Right ventricle myocardium superior (tissue), 1 donor: ENCODE data around the gene LPAR1. TPM values are rescaled to one million over a fixed set of nuclear protein-coding genes. Genes with fewer than 3 reads are reported as not detected.
A peak's percentile ranks its signal among the peaks of the same experiment; 100 is the strongest.

Experiments used
- ATAC-seq: fragments of 200-7000 bp; cut with Tn5 transposase; one replicate; pipeline ENCODE4 v1.9.1; 2020; ENCODE audit warnings: mild to moderate bottlenecking; ENCODE audit not compliant: poor library complexity
- DNase-seq: peaks from one replicate; pipeline ENCODE4 v3.0.0-alpha.2; 2020
- intact Hi-C: fragments of 100-400 bp; cut with DNase I; formaldehyde crosslinking; loops from one replicate; pipeline ENCODE4 v1.11.2; 2022
- total RNA-seq: library from RNA; stranded (reverse); fragmentation: NEBNext Ultra II Directional; extraction: Animal tissue kit (Norgen Biotek cat#: 25700); gene quantifications from one replicate; pipeline ENCODE4 v1.2.1, GENCODE V29; 2021
- donor health status: DM: no; HTN: yes; CAD: no; lungs with severe emphysema.

LPAR1 gene
- total RNA-seq, 1 donor from 2014 or later, result 12.7 TPM

DNA sequence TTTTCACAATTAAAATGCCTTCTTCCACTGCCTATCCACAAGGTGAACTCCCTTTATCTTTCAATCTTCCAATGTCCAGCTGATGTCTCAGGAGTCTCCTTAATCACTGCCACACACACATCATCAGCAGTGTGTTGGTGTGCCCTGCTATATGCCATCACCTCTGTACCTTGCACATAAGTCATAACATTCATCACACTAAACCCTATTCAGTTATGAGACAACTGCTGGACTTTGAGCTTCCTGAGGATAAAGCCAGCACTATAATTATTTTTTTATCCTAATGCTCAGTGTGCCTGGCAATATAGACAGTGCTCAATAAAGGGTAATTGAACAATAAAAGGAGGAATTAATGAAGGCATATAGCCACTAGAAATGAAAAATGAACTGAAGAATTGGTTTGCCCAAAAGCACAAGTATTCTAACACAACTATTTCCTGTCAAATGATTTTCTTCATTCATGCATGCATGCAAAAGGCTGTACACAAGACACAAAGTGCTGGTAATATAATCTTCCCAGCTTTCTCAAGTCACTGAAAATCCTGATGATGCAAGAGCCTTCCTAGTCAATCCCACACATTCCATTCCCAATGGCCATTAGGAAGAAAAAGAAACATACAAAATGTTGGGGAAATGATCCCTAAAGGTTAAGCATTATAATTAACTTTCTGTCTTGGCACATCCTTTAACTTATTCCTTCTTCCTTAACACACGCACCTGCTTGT, 32.4 kb downstream of the LPAR1 start:
- DNase-seq, result no peak
- ATAC-seq, result no peak
- intact Hi-C loops, result no loop called here

DNA sequence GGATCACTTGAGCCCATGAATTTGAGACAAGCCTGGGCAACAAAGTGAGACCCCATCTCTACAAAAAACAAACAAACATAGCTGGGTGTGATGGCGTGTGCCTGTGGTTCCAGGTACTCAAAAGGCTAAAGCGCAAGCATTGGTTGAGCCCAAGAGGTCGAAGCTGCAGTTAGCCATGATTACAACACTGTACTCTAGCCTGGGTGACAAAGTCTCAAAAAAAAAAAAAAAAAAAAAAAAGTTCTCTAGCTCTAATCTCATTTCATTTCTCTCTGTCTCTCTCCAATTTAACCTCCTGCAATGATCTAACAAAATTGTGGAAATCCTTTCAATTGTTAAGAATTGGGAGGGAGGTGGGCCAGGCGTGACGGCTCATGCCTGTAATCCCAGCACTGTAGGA, 33.3 kb downstream of the LPAR1 start:
- DNase-seq (no peak), ATAC-seq (no peak)
- intact Hi-C loops, result no loop called here

DNA sequence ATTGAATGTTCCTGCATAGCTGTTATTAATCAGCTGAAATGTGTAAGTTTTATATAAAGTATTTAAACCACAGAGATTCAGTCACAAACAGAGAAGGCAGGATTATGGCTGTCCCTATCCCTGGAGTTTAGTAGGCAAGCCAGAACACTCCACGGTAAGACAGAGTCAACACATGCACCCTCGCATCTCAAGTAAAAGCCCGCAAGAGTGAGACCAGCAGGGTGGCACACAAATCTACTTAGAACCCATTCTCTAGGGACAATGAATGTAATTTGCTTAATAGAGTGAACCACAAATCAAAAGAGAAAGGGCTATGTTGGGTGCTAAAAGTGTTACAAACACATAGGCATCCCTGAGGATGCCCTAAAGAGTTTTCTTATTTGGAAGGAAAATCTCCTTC, 35.1 kb downstream of the LPAR1 start:
- no peak for DNase-seq
- ATAC-seq, result no peak
- intact Hi-C loops, result no loop called here

- ATAC-seq (no peak), DNase-seq (no peak)
- intact Hi-C loops, result no loop called here
These were observed 36.7 kb downstream of the LPAR1 start for GRCh38 chr9:111001526-111001925.

DNA sequence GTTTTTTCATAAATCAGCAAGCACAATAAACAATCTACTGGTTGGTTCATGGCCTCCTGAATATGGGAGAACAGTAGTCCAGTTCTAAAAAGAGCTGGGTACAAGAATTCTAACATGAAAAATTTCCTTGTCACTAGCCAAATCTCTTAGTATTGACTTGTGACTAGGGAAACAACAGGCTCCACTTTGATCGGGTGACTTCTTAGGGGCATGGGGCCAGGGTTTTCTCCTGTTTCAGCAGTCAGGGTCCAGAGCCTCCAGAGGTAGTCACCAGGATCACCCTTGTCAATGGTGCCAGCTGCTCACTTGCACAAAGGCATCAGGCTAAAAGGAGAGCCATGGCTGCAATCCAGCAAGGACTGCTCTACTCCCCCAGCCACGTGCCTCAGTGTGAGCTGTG, 38.1 kb downstream of the LPAR1 start:
- DNase-seq (no peak), ATAC-seq (no peak)
- intact Hi-C loops, result no loop called here

DNA sequence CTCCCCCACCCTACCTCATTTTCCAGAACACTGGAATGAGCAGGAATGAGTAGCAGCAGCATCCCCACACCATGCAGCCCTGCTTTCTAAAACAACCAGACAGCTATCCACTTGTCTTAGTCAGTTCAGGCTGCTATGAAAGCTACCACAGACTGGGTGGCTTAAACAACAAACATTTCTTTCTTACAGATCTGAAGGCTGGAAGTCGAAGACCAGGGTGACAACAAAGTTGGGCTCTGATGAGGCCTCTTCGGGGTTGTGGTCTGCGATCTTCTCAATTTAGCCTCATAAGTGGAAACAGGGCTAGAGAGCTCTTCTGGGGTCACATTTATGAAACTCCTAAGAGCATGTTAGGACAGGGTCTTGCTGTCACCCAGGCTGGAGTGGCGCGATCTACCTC, 38.9 kb downstream of the LPAR1 start:
- DNase-seq (no peak), ATAC-seq (no peak)
- intact Hi-C loops, result no loop called here

DNA sequence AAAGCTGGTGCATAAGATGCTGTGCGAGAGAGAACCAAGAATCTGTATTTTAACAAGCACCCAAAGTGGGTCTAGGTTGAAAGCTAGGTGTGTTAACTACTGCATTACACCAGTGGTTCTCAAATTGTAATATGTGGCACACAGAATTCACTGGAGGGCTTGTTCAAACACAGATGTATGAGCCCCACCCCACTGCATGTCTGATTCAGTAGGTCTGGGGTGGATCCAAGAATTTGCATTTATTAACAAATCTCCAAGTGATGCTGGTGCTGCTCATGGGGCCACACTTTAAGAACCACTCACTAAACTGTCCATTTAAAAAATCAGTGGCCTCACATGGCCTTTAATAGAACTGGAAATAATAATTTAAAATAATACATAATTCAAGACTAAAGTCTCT, 40.4 kb downstream of the LPAR1 start:
- no peak for ATAC-seq

GRCh38 chr9:110996436-110997220, 41.6 kb downstream of the LPAR1 start:
- intact Hi-C loops, result no loop called here
- DNase-seq (no peak), ATAC-seq (peak; percentile 72)

More for the DNA sequence above, 40.4 kb downstream of the LPAR1 start:
- intact Hi-C loops, result no loop called here
- no peak for DNase-seq

DNA sequence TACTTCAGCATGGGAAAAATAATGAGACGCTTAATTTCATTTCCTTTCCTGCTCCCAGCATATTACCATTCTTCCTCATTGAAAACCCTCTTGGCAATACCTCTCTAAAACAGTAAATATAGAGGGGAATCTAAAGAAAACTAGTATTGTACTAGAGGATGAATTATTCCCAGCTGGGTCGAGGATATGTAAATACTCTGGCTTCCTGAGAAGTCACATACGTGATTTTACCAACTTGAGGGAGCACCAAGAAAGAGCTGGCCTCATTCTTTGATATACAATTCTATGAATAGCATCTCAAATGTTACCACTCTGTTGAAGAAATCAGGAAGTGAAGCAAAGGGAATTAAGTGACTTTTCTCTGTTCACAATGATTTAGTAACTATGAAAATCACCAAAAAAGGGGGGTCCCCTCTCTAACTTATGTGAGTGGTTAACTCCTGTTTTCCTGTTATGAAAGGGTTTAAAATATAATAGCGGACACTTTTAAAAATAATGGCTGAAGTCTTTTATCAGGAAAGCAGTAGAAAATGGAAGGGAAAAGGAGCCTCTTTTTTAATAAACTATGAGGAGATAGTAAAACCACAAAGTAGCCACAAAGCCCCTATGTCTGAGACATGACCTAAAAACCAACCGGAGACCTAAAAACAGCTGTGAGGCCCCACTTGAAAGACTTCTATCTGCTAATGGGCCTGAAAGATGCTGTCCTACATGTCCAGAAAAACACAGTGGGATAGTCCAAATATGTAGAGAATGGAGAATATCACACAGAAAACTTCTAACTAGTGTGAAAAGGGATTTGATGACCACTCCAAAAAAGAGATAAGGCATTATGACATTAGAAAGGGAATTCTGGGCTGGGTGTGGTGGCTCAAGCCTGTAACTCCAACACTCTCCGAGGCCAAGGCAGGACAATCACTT, 42.6 kb downstream of the LPAR1 start:
- DNase-seq (peak; percentile 39), ATAC-seq (peak; percentile 22)
- intact Hi-C loops, result no loop called here

GRCh38 chr9:110994771-110995241, 43.5 kb downstream of the LPAR1 start:
- intact Hi-C loops, result no loop called here
- DNase-seq, result no peak
- no peak for ATAC-seq

- ATAC-seq, result no peak
- intact Hi-C loops, result no loop called here
- DNase-seq, result no peak
These were observed 47.8 kb downstream of the LPAR1 start for GRCh38 chr9:110990481-110990880.

GRCh38 chr9:110986529-110986928, 51.7 kb downstream of the LPAR1 start:
- DNase-seq (no peak), ATAC-seq (no peak)
- intact Hi-C loops, result no loop called here

DNA sequence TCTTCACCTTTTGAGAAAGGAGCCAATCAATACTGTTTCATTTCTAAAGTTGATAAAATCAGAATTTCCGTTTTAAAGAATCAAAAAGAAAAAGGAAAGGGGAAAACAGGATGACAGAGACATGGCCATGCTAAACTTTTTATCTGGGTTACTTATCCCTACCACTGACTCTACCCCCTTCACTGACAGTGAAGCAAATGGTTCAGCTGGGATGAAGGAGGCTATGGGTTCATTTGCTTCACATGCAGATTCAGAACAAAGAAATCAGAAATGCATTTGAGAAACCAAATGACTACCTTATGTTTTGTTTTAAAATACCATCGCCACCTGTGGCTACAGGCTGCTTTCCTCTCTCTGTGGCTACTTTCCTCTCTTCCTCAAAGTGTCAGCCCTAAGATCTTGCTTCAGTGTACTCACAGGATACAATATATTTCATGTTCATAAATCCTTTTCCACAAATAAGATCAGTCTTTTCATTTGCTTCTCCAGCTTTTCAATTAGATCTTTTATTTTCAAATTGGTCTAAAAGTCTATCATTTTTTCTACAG, 53.3 kb downstream of the LPAR1 start:
- intact Hi-C loops, result no loop called here
- ATAC-seq (no peak), DNase-seq (no peak)

DNA sequence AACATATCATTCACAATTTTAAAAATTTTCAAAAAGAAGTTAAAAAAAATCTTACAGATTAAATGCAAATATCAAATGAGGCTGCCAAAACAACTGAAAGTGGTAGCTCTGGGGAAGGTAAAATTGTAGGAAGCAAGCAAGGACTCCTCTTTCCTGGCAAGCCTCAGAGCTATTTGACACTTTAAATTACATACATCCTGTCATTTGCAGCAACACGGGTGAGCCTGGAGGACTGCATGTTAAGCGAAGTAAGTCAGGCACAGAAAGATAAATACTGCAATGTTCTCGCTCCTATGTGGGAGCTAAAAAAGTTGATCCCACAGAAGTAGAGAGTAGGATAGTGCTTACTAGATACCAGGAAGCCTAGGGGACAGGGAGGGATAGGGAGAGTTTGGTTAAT, 58.0 kb downstream of the LPAR1 start:
- ATAC-seq (no peak), DNase-seq (no peak)
- intact Hi-C loops, result no loop called here

GRCh38 chr9:110979636-110980035, 58.6 kb downstream of the LPAR1 start:
- intact Hi-C loops, result no loop called here
- DNase-seq (no peak), ATAC-seq (no peak)

GRCh38 chr9:110978516-110978915, 59.8 kb downstream of the LPAR1 start:
- intact Hi-C loops, result no loop called here
- DNase-seq, result no peak
- no peak for ATAC-seq

GRCh38 chr9:110977259-110977709, 61.0 kb downstream of the LPAR1 start:
- intact Hi-C loops, result no loop called here
- no peak for ATAC-seq
- no peak for DNase-seq

DNA sequence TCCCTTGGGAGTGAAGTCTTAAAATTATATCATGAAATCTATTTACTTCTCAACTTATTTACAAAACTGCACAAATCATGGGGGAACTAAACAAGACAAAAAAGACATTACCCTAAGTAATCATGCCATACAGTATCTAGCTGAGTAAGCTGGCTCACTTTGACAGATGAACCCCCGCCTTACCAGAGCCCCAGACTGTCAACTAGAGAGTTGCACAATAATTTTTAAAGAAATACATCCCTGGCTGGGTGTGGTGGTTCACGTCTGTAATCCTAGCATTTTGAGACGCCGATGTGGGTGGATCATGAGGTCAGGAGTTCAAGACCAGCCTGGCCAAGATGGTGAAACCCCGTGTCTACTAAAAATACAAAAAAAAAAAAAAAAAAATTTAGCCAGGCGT, 62.3 kb downstream of the LPAR1 start:
- no peak for DNase-seq
- ATAC-seq, result peak; percentile 58
- intact Hi-C loops, result no loop called here

DNA sequence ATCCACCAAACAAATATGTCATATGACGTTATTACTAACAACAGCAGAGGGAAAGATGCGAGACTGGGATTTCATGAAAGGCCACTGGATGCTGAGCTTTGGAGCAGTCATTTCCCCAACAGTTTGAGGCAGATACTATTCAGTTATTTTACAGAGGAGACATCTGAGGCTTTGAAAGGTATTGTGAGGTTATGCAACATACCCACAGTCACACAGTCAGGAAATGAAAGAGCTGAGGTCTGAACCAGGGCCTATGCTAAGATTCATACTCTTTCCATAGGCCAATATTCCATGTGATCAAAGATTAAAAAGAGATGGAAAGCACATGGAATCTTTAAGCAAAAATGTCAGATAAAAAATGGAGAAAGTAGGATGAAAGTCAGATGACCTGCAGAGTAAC, 63.0 kb downstream of the LPAR1 start:
- intact Hi-C loops, result no loop called here
- DNase-seq (no peak), ATAC-seq (no peak)
